Bronchial epithelial cell (primary cell): Measurements from ENCODE around the gene TRA2B. TPM values are rescaled to one million over a fixed set of nuclear protein-coding genes. Genes with fewer than 3 reads are reported as not detected.

ENCODE experiments used
- DNase-seq: peaks from one replicate; pipeline ENCODE4 v3.0.0-alpha.2; 2010; ENCODE audit warnings: low read depth
- FAIRE-seq: peaks from 2 replicates; lab custom pipeline; 2011; peaks lifted over from hg19 to GRCh38; lab: Jason Lieb, UNC
- H3K27me3 ChIP-seq: 2 replicates; pipeline ENCODE4 v1.5.1; 2011; ENCODE audit warnings: low read length; ENCODE audit not compliant: control insufficient read depth, insufficient read depth
- H3K36me3 ChIP-seq: 2 replicates; pipeline ENCODE4 v1.5.1; 2011; ENCODE audit warnings: low read length; ENCODE audit not compliant: control insufficient read depth, insufficient read depth
- H3K4me3 ChIP-seq: 2 replicates; pipeline ENCODE4 v1.5.1; 2011; ENCODE audit warnings: mild to moderate bottlenecking, low read depth, low read length, control low read depth
- total RNA-seq: library from RNA; depleted of rRNA; stranded (reverse); fragments of >200 nt; gene quantifications from 2 replicates; pipeline ENCODE4 v1.2.1, GENCODE V29; 2014
- TF ChIP-seq, protein P1 (sequence below): IDR thresholded peaks from 2 replicates; pipeline ENCODE4 v1.5.1; 2011; ENCODE audit warnings: mild to moderate bottlenecking, moderate library complexity, low read length, control low read depth, inconsistent platforms; ENCODE audit not compliant: insufficient read depth, severe bottlenecking

Gene TRA2B
- total RNA-seq, 1 donor from 2014 or later, result 202 TPM

DNA sequence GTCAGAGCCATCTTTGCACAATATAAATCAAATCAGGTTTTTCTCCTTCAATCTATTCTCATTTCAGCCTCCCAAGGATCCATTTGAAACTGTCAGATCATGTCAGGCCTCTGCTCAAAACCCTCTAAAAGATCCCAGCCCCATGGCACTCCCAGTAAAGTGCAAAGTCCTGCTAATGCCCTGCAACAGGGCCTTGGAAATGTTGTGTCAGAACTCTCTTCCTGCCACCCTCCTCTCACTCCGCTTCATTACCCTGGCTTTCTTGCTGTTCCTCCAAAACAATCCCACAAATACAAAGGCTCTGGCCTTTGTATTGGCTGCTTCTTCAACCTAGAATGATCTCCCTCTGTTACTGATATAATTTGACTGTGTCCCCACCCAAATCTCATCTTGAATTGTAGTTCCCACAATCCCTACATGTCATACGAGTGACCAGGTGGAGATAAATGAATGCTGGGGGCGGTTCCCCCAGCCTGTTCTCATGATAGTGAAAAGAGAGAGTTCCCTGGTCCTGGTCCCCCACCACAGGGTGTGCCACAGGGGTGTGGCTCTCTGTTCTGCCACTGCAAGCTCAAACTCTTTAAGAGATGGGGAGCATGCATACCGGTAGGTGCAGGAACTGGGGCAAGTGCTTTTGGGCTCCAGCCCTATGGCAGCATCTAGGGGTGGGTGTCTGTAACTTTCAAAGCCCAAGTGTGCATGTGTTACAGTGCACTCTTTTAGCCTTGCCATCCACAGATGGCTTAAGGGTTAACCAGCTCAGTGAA lies 22.9 kb upstream of the TRA2B start:
- Histone ChIP-seq H3K27me3 (no peaks in the 10 kb centered on the region), H3K4me3 (peak overlapping the region; percentile 35), H3K36me3 (peaks cover 3% of the 10 kb centered on the region)
- FAIRE-seq (peak; percentile 43), DNase-seq (no peak)
- TF ChIP-seq, protein P1, sequence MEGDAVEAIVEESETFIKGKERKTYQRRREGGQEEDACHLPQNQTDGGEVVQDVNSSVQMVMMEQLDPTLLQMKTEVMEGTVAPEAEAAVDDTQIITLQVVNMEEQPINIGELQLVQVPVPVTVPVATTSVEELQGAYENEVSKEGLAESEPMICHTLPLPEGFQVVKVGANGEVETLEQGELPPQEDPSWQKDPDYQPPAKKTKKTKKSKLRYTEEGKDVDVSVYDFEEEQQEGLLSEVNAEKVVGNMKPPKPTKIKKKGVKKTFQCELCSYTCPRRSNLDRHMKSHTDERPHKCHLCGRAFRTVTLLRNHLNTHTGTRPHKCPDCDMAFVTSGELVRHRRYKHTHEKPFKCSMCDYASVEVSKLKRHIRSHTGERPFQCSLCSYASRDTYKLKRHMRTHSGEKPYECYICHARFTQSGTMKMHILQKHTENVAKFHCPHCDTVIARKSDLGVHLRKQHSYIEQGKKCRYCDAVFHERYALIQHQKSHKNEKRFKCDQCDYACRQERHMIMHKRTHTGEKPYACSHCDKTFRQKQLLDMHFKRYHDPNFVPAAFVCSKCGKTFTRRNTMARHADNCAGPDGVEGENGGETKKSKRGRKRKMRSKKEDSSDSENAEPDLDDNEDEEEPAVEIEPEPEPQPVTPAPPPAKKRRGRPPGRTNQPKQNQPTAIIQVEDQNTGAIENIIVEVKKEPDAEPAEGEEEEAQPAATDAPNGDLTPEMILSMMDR, result no peak

DNA sequence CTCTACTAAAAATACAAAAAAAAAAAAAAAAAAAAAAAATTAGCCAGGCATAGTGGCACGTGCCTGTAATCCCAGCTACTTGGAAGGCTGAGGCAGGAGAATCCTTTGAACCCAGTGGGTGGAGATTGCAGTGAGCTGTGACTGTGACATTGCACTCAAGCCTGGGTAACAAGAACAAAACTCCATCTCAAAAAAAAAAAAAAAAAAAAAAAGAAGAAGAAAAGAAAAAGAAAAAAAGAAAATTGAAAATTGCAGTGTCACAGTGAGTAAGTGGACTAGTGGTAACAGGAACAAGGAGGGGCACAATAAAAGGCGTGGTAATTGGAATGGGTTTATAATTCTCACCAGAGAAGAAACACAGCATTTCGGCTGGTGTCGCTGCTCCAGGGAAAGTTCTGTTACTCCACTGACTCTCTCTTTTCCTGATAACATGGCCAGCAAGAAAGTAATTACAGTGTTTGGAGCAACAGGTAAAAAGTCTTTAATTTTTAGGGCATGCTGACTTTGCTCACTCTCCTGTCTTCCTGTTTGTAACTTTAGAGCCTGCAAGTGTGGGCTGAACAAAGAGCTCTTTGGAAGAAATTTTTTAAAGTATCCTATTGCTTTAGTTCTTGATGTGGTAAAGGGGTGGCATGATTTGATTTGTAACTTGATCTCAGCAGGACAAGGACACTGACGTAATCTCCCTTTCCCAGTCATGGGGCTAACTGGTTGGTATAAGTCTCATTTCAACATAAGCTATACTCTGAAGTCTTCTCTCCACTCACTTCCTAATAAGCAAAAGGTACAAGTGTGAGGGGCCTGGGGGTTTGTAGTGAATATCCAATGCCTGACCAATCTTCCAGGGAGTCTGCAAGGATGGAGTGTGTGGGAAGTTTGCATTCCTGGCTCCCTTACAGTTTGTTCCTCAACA lies 22.1 kb upstream of the TRA2B start:
- TF ChIP-seq, protein P1, result no peak
- Histone ChIP-seq H3K36me3 (peaks cover 3% of the 10 kb centered on the region), H3K4me3 (peak overlapping the region; percentile 35), H3K27me3 (no peaks in the 10 kb centered on the region)
- DNase-seq (peak; percentile 80), FAIRE-seq (no peak)

DNA sequence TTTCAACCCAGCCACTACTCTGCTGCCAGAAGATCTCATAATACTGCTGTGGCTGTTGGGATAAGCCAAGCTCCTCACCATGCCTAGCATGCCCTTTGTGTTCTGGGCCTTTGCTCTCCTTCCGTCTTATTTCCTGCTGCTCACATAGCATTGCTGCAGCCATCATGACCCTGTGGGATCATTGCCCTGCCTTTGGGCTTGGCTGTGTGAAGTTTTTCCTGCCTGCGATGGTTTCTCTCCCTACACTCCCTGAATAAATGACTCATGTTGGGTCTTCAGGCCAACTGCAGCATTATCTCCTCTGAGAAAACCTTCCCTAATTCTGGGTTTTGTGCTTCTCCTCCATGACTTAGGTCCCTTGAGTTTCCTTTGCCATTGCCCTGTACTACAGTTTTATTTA lies 20.8 kb upstream of the TRA2B start:
- peak; percentile 49 for DNase-seq
- no peak overlapping the region for H3K4me3 ChIP-seq
- peaks cover 3% of the 10 kb centered on the region for H3K36me3 ChIP-seq
- peak; percentile 13 for FAIRE-seq
- TF ChIP-seq, protein P1, result no peak
- H3K27me3 ChIP-seq, result no peaks in the 10 kb centered on the region

DNA sequence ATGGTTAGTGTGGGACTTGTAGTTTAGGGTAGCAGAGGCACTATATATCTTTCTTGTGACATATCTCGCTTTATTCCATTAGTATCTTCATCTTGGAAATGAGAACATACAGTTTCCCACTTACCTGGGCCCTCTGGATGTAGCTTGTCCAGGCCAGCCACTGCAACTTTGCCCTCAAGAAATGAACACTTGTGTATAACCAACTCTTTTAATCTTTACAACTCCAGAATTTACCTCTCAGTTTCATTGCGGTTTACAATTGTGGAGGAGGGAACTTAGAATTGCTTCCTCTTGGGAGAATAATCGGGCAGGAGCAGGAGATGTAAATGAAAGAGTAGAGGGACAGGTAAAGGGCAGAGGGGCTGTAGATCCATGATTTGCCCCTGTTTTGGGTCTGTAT lies 18.4 kb upstream of the TRA2B start:
- FAIRE-seq, result no peak
- DNase-seq, result no peak
- Histone ChIP-seq H3K4me3 (no peak overlapping the region), H3K36me3 (no peaks in the 10 kb centered on the region), H3K27me3 (no peaks in the 10 kb centered on the region)
- TF ChIP-seq, protein P1, result no peak

DNA sequence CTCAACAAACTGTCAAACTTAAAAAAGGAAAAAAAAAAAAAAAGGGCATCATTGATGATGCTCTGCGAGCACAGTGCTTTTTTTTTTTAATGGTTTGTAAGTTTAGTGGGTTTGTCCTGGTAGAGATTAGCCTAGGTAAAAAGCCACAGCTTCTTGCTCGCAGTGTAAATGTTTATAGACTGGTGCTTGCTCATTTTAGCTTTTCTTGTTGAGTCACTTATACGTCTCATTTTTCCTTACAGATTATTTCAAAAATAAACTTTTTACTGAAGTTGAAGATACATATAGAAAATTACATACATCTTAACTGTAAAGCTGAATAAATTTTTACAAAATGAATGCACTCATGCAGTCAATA lies 16.5 kb upstream of the TRA2B start:
- Histone ChIP-seq H3K36me3 (no peaks in the 10 kb centered on the region), H3K4me3 (no peak overlapping the region), H3K27me3 (no peaks in the 10 kb centered on the region)
- DNase-seq (no peak), FAIRE-seq (no peak)
- TF ChIP-seq, protein P1, result no peak
